ENCODE measurements around the gene KPNA2. TPM values are rescaled to one million over a fixed set of nuclear protein-coding genes. Genes with fewer than 3 reads are reported as not detected.
A peak's percentile ranks its signal among the peaks of the same experiment; 100 is the strongest.

The KPNA2 gene
- total and polyA plus RNA-seq, 2 of the 13 experiments (the other 11 are each of a cell fraction or from before 2014, with no cell fraction given), result 111 to 305 TPM

GRCh38 chr17:68015081-68015723 is 20.3 kb upstream of the KPNA2 start (continued):
- no peak for TF ChIP-seq SRSF9 (IDR thresholded peaks at IDR 0.05; ENCODE audit: borderline replicate concordance, insufficient read depth, low read depth, low read length, poor library complexity, severe bottlenecking)
- TF ChIP-seq MED8 (CRISPR knock-in tag; IDR thresholded peaks at IDR 0.05; ENCODE audit: insufficient replicate concordance), result no peak
- no peak for TF ChIP-seq NR2C2 (CRISPR knock-in tag; IDR thresholded peaks at IDR 0.05; ENCODE audit: borderline replicate concordance)
- TF ChIP-seq ZSCAN12 (CRISPR knock-in tag; IDR thresholded peaks at IDR 0.05), result no peak
- TF ChIP-seq ZBTB42 (CRISPR knock-in tag; IDR thresholded peaks at IDR 0.05), result no peak
- TF ChIP-seq ZNF282 (IDR thresholded peaks at IDR 0.05; ENCODE audit: partially characterized antibody), result no peak
- 0 out of 2 replicates have a peak, but pooled peaks have one; percentile 1 for TF ChIP-seq HINFP (CRISPR knock-in tag; IDR thresholded peaks at IDR 0.05; ENCODE audit: low read depth)
- TF ChIP-seq ZNF263 (CRISPR knock-in tag; IDR thresholded peaks at IDR 0.05), result peak; percentile 86
- TF ChIP-seq ZNF570 (CRISPR knock-in tag; IDR thresholded peaks at IDR 0.05; ENCODE audit: borderline replicate concordance), result no peak
- peak; percentile 22; the same call in 1 of the 2 replicates for TF ChIP-seq ZNF350 (CRISPR knock-in tag; IDR thresholded peaks at IDR 0.05; ENCODE audit: borderline replicate concordance, low read depth)
- TF ChIP-seq THAP9 (CRISPR knock-in tag; IDR thresholded peaks at IDR 0.05; ENCODE audit: borderline replicate concordance), result no peak
- no peak for TF ChIP-seq ZNF83 (CRISPR knock-in tag; IDR thresholded peaks at IDR 0.05; ENCODE audit: borderline replicate concordance)
- no peak for TF ChIP-seq ZBTB14 (CRISPR knock-in tag; IDR thresholded peaks at IDR 0.05)
- TF ChIP-seq ZNF816 (CRISPR knock-in tag; IDR thresholded peaks at IDR 0.05; ENCODE audit: borderline replicate concordance), result no peak
- no peak for TF ChIP-seq IKZF4 (CRISPR knock-in tag; IDR thresholded peaks at IDR 0.05; ENCODE audit: borderline replicate concordance, low read depth, not compliant biosample characterization)
- no peak for TF ChIP-seq KDM5B (CRISPR knock-in tag; IDR thresholded peaks at IDR 0.05; ENCODE audit: borderline replicate concordance)
- no peak for TF ChIP-seq MXD1 (CRISPR knock-in tag; IDR thresholded peaks at IDR 0.05)
- TF ChIP-seq FOXO4 (CRISPR knock-in tag; conservative IDR thresholded peaks at IDR 0.05), result no peak
- TF ChIP-seq MEF2D (CRISPR knock-in tag; IDR thresholded peaks at IDR 0.05), result 0 out of 2 replicates have a peak, but pooled peaks have one; percentile 54
- no peak for TF ChIP-seq U2AF2 (IDR thresholded peaks at IDR 0.05; ENCODE audit: low read depth, low read length)
- TF ChIP-seq ZNF446 (CRISPR knock-in tag; IDR thresholded peaks at IDR 0.05), result no peak
- TF ChIP-seq EED (CRISPR knock-in tag; IDR thresholded peaks at IDR 0.05), result no peak

Data from HepG2 (cell line).